HL-60 (cell line): ENCODE data around the gene BRCA2.

Experiments used
- DNase-seq, 2 experiments: peaks; one replicate each; pipeline ENCODE4 v3.0.0-alpha.2; 2010 to 2020; ENCODE audit warnings: low read depth in 1 of 2, low spot score in 1 of 2
- H3K27ac ChIP-seq: fragments of 250-450 bp; sonication (Bioruptor Pico); replicated peaks from 2 replicates; pipeline ENCODE4 v1.5.1; 2020; ENCODE audit warnings: mild to moderate bottlenecking, moderate library complexity
- H3K27me3 ChIP-seq: fragments of 250-450 bp; sonication (Bioruptor Pico); 2 replicates; pipeline ENCODE4 v1.5.1; 2021; ENCODE audit warnings: mild to moderate bottlenecking, moderate library complexity; ENCODE audit not compliant: insufficient read depth, poor library complexity, severe bottlenecking
- H3K4me3 ChIP-seq: replicated peaks from 2 replicates; pipeline ENCODE4 v1.5.1; 2011; ENCODE audit warnings: mild to moderate bottlenecking, control low read depth, low read length; ENCODE audit not compliant: insufficient read depth
- GABPA ChIP-seq: IDR thresholded peaks from 2 replicates; pipeline ENCODE4 v1.6.1; 2012; ENCODE audit warnings: low read depth
- POLR2AphosphoS5 ChIP-seq: IDR thresholded peaks from 2 replicates; pipeline ENCODE4 v1.6.1; 2012; ENCODE audit warnings: low read depth
- SPI1 ChIP-seq: IDR thresholded peaks from 2 replicates; pipeline ENCODE4 v1.6.1; 2012; ENCODE audit warnings: low read depth, mild to moderate bottlenecking, borderline replicate concordance
- TF ChIP-seq, protein P1 (sequence below): IDR thresholded peaks from 2 replicates; pipeline ENCODE4 v1.6.1; 2012; ENCODE audit warnings: low read depth; ENCODE audit not compliant: insufficient replicate concordance
- TF ChIP-seq, protein P2 (sequence below): IDR thresholded peaks from one replicate; pipeline ENCODE4 v1.5.1; 2011; ENCODE audit warnings: low read length, control low read depth, inconsistent platforms; ENCODE audit not compliant: insufficient read depth

BRCA2 gene

GRCh38 chr13:32300920-32301319 is 14.4 kb upstream of the BRCA2 start:
- H3K27me3 ChIP-seq: no peaks in the 10 kb centered on the region
- H3K4me3 ChIP-seq: no peak overlapping the region
- TF ChIP-seq, protein P1, sequence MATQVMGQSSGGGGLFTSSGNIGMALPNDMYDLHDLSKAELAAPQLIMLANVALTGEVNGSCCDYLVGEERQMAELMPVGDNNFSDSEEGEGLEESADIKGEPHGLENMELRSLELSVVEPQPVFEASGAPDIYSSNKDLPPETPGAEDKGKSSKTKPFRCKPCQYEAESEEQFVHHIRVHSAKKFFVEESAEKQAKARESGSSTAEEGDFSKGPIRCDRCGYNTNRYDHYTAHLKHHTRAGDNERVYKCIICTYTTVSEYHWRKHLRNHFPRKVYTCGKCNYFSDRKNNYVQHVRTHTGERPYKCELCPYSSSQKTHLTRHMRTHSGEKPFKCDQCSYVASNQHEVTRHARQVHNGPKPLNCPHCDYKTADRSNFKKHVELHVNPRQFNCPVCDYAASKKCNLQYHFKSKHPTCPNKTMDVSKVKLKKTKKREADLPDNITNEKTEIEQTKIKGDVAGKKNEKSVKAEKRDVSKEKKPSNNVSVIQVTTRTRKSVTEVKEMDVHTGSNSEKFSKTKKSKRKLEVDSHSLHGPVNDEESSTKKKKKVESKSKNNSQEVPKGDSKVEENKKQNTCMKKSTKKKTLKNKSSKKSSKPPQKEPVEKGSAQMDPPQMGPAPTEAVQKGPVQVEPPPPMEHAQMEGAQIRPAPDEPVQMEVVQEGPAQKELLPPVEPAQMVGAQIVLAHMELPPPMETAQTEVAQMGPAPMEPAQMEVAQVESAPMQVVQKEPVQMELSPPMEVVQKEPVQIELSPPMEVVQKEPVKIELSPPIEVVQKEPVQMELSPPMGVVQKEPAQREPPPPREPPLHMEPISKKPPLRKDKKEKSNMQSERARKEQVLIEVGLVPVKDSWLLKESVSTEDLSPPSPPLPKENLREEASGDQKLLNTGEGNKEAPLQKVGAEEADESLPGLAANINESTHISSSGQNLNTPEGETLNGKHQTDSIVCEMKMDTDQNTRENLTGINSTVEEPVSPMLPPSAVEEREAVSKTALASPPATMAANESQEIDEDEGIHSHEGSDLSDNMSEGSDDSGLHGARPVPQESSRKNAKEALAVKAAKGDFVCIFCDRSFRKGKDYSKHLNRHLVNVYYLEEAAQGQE: no peak
- TF ChIP-seq POLR2AphosphoS5: no peak
- TF ChIP-seq, protein P2, sequence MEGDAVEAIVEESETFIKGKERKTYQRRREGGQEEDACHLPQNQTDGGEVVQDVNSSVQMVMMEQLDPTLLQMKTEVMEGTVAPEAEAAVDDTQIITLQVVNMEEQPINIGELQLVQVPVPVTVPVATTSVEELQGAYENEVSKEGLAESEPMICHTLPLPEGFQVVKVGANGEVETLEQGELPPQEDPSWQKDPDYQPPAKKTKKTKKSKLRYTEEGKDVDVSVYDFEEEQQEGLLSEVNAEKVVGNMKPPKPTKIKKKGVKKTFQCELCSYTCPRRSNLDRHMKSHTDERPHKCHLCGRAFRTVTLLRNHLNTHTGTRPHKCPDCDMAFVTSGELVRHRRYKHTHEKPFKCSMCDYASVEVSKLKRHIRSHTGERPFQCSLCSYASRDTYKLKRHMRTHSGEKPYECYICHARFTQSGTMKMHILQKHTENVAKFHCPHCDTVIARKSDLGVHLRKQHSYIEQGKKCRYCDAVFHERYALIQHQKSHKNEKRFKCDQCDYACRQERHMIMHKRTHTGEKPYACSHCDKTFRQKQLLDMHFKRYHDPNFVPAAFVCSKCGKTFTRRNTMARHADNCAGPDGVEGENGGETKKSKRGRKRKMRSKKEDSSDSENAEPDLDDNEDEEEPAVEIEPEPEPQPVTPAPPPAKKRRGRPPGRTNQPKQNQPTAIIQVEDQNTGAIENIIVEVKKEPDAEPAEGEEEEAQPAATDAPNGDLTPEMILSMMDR: no peak
- no peak for TF ChIP-seq SPI1
- no peak for TF ChIP-seq GABPA
- H3K27ac ChIP-seq: no peak overlapping the region
- no peak for DNase-seq

DNA sequence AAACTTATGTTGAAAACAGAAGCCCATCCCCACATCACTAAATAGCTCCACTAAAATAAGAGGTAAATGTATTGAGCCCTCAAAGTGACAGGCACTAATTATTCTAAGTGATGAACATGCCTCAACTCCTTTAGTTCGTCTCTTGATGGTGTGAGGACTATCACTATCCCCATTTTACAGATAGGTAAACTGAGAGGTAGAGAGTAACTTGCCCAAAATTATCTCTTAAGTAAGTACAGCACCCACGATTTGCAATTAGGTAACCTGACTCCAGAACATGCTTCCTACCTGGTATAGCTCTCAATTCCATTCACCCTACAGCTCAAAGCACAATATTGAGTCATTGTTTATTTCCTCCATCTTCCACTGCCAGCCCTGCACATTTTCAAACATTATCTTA is 12.8 kb upstream of the BRCA2 start:
- no peaks in the 10 kb centered on the region for H3K27me3 ChIP-seq
- DNase-seq: no peak
- TF ChIP-seq GABPA: no peak
- TF ChIP-seq, protein P1: no peak
- no peak for TF ChIP-seq SPI1
- TF ChIP-seq, protein P2: no peak
- no peak for TF ChIP-seq POLR2AphosphoS5

DNA sequence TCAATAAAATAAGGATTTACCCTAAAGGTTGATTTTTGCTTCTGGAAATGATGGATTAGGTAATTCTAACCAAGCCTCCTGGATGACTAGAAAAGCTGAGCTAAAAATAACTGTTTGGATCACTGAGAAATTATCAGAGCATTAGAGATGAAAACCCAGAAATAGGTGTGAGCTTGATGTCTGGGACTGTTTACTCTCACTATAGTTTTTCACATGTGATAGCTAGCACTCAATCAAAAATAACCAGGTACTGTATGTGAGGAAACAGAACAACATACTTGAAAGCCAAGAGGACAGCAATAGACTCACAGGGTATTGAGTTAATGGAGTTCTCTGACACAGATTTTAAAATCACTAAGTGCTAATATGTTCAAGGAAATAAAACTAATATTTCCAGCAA is 9.7 kb upstream of the BRCA2 start:
- H3K27ac ChIP-seq: no peak overlapping the region
- TF ChIP-seq, protein P2: no peak
- TF ChIP-seq POLR2AphosphoS5 (no peak), GABPA (no peak)
- no peak overlapping the region for H3K4me3 ChIP-seq
- no peak for DNase-seq
- no peaks in the 10 kb centered on the region for H3K27me3 ChIP-seq

More for the DNA sequence above, 12.8 kb upstream of the BRCA2 start:
- H3K27ac ChIP-seq: no peak overlapping the region
- H3K4me3 ChIP-seq: no peak overlapping the region
